Lower lobe of right lung (tissue), 2 donors: ENCODE results near the gene RMI1. TPM values are rescaled to one million over a fixed set of nuclear protein-coding genes. Genes with fewer than 3 reads are reported as not detected.
A peak's percentile ranks its signal among the peaks of the same experiment; 100 is the strongest.

Experiments
- ATAC-seq, 2 donors: fragments of 200-7000 bp; cut with Tn5 transposase; one replicate each; pipeline ENCODE4 v1.9.1; 2020 to 2022; ENCODE audit warnings: mild to moderate bottlenecking in 2 of 2, moderate library complexity in 2 of 2
- DNase-seq: peaks from one replicate; pipeline ENCODE4 v3.0.0-alpha.2; 2020
- H3K27ac ChIP-seq: fragments of 200-600 bp; one replicate; pipeline ENCODE4 v1.8.0; 2022
- H3K27me3 ChIP-seq: fragments of 200-600 bp; one replicate; pipeline ENCODE4 v1.8.0; 2022; ENCODE audit warnings: low read depth
- H3K36me3 ChIP-seq: fragments of 200-600 bp; one replicate; pipeline ENCODE4 v1.8.0; 2022; ENCODE audit warnings: mild to moderate bottlenecking
- H3K4me1 ChIP-seq: fragments of 200-600 bp; one replicate; pipeline ENCODE4 v1.8.0; 2022
- H3K4me3 ChIP-seq: fragments of 200-600 bp; one replicate; pipeline ENCODE4 v1.8.0; 2022; ENCODE audit warnings: mild to moderate bottlenecking
- H3K9me3 ChIP-seq: fragments of 200-600 bp; one replicate; pipeline ENCODE4 v1.8.0; 2022
- CTCF ChIP-seq: fragments of 200-600 bp; IDR thresholded peaks from one replicate; pipeline ENCODE4 v1.8.0; 2022; ENCODE audit warnings: antibody characterized with exemption, mild to moderate bottlenecking
- intact Hi-C: fragments of 100-400 bp; cut with DNase I; formaldehyde crosslinking; loops from one replicate; pipeline ENCODE4 v1.11.0; 2022
- total RNA-seq: library from RNA; stranded (reverse); fragmentation: NEBNext Ultra II Directional; extraction: Animal tissue kit (Norgen Biotek cat#: 25700); gene quantifications from one replicate; pipeline ENCODE4 v1.2.1, GENCODE V29; 2021
- donor health status: DM: no; HTN: yes; CAD: no; lungs with severe emphysema.

The RMI1 gene
- total RNA-seq, 1 donor from 2014 or later: 6.7 TPM

GRCh38 chr9:83934569-83935275 is 45.9 kb upstream of the RMI1 start:
- ATAC-seq (peak; percentile 69 to 72), DNase-seq (no peak)
- peaks cover 13% of the 10 kb centered on the region for H3K36me3 ChIP-seq
- peak overlapping the region; percentile 62 for H3K27ac ChIP-seq
- peaks cover 18% of the 10 kb centered on the region for H3K4me1 ChIP-seq
- no peak overlapping the region for H3K4me3 ChIP-seq
- no peaks in the 10 kb centered on the region for H3K27me3 ChIP-seq
- TF ChIP-seq CTCF: no peak
- no peaks in the 10 kb centered on the region for H3K9me3 ChIP-seq
- intact Hi-C loops: no loop called here

GRCh38 chr9:83935276-83935935 is 45.2 kb upstream of the RMI1 start:
- Histone ChIP-seq H3K4me1 (peaks cover 18% of the 10 kb centered on the region), H3K27ac (no peak overlapping the region), H3K9me3 (no peaks in the 10 kb centered on the region), H3K4me3 (no peak overlapping the region), H3K27me3 (no peaks in the 10 kb centered on the region), H3K36me3 (peaks cover 20% of the 10 kb centered on the region)
- ATAC-seq (no peak), DNase-seq (no peak)
- TF ChIP-seq CTCF: no peak
- intact Hi-C loops: no loop called here

GRCh38 chr9:83936523-83936922 is 44.1 kb upstream of the RMI1 start:
- TF ChIP-seq CTCF: no peak
- Histone ChIP-seq H3K36me3 (peaks cover 31% of the 10 kb centered on the region), H3K9me3 (no peaks in the 10 kb centered on the region), H3K4me1 (peaks cover 18% of the 10 kb centered on the region), H3K27ac (no peak overlapping the region), H3K4me3 (no peak overlapping the region), H3K27me3 (no peaks in the 10 kb centered on the region)
- intact Hi-C loops: no loop called here
- ATAC-seq (no peak), DNase-seq (no peak)

DNA sequence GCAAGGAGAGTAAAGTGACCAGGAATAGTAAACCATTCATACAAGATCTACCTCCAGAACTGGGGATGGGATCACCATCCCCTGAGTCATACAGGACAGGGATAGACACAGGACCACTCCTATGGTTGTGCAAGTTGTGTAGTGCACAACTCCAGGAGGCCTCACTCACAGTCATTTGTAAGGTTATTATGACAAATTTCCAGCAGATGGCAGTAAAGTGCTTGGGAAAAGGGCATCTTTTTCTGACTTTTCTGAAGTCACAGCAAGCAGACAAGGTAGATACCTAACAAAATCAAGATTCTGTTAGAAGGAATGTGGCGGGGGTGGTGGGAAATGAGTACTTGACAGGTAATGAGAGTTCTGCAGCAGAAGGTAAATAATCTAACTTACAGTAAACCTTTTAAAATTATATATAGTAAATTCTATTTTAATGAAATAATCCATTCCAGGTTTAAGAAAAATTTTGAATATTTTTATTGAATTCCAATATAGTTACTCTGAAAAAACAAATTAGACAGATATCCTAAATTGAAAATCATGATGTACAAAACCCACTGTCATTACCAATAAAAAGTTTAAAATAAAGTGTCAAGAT is 42.6 kb upstream of the RMI1 start:
- H3K36me3 ChIP-seq: peaks cover 43% of the 10 kb centered on the region

More for the DNA sequence above, 42.6 kb upstream of the RMI1 start:
- Histone ChIP-seq H3K4me3 (no peak overlapping the region), H3K4me1 (peaks cover 18% of the 10 kb centered on the region), H3K27me3 (no peaks in the 10 kb centered on the region), H3K9me3 (no peaks in the 10 kb centered on the region), H3K27ac (no peak overlapping the region)
- intact Hi-C loops: no loop called here
- peak; percentile 67 for TF ChIP-seq CTCF
- DNase-seq (no peak), ATAC-seq (peak; percentile 58 to 64)
